ENCODE measurements around the gene NCKAP5L.
"Not testable (repeated sequence)": the region's sequence is repeated elsewhere in the genome, so short reads cannot be mapped to it uniquely, and the experiment has no call there.

The NCKAP5L gene

DNA sequence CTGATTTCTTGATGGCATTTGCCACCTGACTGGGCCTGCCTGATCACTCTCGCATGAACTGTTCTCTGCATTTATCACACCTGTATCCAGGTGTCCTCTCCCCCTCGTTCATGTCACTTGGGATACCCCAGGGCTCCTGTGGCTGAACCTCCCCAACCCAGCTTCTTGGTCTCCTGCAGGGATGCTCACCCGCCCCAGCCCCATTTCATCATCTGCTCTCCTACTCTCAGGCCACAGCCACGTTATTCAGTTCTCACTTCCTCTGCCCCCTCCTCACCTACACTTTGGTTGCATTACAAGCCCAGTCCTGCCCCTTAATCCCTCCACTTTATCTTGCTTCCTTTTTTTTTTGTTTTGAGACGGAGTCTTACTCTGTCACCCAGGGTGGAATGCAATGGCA lies 51.4 kb downstream of the NCKAP5L start:
- DNase-seq, result no peak

DNA sequence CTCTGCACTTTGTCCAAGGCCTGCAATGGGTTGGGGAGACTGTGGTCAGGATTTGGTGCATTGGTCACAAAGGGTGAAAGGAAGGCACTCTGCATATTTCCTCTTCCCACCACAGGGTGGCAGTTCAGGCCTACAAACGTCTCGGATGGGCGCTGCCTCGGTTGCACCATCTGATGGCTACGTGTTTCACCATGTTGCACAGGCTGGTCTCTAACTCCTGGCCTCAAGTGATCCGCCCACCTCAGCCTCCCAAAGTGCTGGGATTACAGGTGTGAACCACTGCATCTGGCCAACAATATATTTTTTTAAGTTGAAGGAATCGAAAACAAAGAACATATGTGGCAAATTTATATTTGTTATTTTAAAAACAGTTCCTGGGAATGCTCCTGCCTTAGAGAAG lies 51.8 kb downstream of the NCKAP5L start:
- peak; percentile 89 for DNase-seq

DNA sequence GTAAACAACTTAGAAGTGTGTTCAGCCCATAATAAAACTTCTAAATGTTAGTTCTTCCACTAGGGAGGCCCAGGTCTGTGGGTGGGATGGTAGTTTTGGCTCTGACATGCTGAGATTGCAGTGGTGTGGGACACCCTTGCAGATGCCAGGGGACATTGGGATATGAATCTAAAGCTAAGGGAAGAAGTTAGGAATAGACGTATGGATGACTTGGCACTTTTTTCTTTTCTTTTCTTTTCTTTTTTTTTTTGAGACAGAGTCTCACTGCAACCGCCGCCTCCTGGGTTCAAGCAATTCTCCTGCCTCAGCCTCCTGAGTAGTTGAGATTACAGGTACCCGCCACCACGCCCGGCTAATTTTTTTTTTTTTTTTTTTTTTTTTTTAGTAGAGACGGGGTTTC lies 55.1 kb downstream of the NCKAP5L start:
- not testable (repeated sequence) for DNase-seq

DNA sequence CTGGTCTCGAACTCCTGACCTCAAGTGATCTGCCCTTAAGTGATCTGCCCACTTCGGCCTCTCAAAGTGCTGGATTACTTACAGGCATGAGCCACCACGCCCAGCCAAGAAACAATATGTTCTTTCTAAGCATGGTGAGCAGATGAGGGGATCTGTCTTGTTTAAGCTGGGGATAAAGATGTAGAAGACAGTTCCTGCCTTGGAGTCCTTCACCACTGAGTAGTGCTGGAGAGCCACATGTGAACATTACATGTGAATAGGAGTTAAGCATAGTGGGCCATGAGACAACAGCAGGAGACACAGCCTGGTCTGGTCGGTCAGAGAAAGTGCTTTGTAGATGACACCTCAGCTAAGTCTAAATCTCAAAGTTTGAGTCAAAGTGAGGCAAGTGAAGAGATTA lies 60.9 kb downstream of the NCKAP5L start:
- peak; percentile 71 for DNase-seq

DNA sequence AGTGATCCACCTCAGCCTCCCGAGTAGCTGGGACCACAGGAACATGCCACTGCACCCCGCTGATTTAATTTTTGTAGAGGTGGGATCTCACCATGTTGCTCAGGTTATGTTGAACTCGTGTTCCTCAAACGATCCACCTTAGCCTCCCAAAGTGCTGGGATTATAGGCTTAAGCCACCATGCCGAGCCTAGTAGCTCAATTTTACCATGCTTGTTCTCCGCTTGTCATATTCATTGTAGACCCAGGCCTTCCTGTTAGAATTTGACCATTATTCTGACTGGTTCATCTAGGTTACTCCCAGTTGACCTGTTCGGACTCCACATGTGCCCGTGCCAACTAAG lies 62.1 kb downstream of the NCKAP5L start:
- peak; percentile 36 for DNase-seq

DNA sequence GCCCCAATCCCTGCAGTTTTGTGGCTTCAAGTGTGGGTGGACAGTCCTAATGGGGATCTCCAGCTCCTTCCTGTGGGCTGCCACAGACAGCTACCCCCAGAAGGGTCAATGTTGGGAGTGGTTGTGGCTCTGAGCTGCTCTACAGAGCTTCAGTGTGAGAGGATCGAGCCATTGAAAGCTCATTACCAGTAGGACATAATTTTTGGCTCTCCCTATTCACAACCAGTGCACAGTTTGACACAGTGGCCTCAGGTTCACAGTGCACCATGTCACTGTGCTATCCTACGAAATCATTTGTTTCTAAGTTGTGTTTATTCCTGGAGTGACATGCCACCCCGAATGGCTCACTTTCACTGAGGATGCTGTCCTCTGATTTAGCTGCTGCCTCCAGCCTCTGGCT lies 64.1 kb downstream of the NCKAP5L start:
- DNase-seq, result no peak

DNA sequence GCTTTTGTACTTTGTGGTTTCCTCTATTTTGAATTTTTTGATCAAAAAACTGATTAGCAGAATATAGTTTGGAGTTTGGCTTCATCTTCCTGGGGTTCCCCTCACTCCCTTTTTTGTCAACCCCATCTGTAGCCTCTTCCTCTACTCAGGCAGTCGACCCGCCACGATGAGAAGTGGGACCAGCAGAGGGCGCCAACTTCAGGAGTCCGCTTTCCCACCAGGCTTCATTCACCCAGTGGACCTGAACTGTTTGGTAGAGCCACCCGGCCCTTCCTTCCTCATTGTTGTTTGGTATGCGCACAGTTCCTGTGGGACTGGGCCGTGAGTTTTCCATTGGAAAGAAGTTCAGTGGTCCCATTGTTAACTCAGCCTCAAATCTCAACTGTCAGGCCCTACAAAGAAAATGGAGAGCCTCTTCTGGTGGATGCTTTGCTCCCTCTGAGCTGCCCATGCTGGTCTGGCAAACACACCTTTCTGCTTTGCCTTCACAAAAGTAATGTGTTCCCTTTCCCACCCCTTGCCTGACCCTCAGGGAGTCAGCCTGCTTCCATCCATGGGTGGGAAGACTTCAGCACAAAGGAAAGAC lies 65.1 kb downstream of the NCKAP5L start:
- peak; percentile 79 for DNase-seq

DNA sequence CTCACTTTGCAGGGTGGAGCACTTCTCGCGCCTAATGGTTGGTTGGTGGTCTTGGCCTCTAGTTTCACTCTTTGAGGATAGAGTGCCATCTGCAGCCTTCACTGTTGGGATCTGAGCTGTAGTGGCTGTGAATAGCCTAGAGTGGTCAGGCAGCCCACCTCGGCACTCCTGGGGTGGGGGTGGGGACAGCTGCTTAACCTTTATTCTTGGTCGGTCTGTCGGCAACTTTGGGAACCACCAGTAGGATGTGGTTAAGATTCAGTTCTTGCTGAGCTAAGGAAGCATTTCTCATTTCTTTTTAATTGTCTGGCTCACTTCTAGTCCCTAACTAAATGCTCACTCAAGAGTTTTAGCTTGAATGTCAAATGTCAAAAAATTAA lies 65.8 kb downstream of the NCKAP5L start:
- no peak for DNase-seq

DNA sequence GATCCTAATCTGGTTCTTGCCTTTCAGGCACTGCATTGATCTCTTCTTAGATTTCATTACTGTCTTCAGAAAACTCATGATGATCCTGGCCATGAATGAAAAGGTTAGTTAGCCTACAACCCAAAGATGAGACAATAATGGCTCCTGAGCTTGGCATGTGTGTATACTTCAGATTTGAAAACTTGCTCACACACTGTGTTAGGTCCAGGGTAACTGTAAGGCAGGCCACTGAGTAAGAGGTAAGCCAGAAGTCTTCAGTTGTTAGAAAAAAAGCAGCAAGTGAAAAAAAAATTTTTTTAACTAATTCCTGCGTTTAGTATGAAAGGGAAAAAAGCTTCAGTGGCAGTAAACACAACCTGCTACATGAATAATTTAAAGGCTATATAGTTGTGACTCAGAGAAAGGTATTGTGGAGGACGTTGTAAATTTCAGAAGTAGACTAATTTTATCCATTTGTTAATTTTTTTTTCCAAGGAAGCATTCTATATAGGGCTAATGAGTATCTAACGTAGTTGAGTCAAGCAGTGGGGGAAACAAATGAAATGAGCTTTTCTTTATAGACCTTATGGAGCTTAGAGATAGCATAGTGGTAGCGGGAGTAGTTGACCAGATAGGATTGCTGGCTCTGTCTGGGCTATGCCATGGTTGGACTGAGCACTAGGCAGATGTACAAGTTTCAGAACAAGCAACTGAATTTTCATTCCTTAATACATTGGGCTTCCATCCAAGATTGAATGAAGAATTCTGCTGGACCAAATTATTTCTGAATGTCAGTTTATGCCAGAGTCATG lies 66.3 kb downstream of the NCKAP5L start:
- DNase-seq, result no peak

DNA sequence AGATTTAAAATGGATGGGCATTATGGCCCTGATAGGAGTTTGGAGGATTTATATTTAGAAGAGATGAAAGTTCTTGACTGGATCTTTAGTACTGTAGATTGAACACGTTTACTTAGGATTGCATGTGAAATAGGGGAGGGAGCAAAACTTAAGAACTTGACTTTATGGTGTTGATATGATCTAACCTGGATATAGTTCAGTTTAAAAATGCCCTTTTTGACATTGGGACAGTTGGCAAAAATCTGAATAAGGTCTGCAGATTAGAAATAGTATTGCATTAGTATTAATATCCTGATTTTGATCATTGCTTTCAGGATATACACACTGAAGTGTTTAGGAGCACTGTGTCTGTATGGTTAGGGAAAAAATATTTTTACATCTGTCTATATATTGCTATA lies 77.2 kb downstream of the NCKAP5L start:
- no peak for DNase-seq

DNA sequence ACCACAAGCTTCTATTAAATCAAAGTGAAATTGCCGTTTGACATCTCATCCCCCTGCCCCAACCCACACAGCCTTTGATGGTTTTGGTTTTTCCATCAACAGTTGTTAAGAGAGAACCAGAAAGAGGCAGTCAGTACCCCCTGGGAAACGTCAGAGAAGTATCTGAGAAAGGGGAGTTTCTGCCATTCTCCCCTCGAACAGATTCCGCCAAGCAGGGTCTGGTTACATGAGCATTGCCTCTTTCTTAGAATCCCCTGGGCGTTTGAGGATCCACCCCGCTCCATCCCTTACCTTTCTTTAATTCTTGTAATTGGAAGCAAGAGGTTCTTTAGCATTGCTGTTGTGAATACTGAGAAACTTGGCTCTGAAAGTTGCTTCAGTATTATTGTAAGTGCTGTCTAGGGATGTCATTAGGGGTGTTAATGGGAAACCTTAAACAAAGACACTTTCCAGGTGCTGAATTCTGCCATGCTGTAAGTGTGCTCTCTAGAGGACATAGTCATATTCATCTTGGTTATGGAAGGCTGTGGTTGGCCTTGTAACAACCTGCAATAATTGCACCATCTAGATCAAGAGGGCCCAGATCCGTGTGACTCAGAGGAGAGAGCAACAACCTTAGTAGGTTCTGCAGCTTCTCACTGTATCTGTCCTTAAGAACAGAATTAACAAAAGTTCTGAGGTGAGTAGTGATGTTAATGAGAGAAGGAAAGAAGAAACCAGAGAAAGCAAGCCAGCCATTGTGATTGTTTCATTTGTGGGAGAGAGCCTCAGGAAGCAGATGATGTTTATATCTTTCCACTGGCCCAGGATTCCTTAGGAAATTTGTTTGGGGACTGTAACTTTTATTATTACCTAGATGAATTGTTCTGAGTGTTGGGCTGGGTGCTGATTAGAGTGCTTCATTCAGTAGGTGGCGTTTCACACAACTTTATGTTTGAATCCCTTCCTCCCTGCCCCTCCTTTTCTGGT lies 77.9 kb downstream of the NCKAP5L start:
- DNase-seq, result no peak

DNA sequence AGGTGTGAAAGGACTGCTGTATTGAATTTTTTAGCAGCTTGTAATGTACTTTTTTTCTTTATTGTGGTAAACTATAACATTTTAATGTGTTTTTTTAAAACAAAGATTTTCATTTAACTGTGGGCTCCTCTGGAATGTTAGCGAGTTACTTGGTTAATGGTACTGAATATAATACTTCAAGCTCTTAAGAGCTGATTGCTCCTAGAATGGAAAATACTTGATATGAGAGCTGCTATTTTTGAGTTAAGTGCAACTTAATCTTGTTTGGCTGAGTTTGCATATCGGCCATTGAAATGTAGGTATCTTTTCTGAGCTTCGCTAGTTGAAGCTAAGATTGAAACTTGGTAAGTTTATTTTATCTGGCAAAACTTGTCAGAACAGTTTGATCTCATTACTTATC lies 79.4 kb downstream of the NCKAP5L start:
- DNase-seq, result no peak

DNA sequence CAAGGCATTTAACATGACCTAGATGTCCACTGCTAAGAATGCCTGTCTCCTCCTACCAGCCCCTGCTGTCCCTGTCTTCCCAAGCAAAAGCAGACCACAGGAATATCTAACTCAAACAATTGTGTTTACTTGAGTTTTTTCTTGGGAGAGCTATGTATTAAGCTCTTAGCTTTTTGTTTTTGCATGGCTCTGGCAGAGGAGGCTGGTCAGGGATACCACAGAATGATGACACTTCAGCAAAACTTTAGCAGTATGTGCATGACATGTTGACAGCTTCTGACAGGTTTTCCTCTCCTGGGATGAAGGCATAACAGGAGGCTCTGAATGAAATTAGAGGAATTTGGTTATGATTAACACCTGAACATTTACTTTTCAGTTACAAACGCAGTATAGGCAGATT lies 79.9 kb downstream of the NCKAP5L start:
- DNase-seq, result no peak

DNA sequence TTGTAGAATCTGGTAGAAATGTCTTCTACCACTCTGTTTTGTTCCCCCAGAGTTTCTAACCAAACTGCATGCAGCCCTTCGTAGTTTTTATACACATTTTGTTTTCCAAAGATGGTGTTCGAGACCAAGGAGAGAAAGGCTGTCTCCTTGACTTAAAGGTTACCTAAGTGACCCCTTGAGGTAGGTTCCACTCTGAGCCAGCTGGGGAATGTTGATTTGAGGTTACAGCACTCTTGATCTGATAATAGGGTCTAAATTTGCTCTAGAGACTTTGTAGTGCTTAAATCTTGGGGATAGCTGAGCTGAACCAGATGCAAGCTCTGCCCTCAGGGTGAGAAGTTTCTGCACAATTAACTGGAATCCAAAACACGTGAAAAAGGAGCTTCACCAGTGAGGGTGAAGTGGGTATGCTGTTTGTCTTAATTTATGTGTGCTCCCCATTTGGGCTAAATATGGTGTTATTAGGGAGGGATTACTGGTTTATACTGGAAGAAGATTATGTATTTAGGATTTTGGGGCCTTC lies 83.8 kb downstream of the NCKAP5L start:
- peak; percentile 64 for DNase-seq

DNA sequence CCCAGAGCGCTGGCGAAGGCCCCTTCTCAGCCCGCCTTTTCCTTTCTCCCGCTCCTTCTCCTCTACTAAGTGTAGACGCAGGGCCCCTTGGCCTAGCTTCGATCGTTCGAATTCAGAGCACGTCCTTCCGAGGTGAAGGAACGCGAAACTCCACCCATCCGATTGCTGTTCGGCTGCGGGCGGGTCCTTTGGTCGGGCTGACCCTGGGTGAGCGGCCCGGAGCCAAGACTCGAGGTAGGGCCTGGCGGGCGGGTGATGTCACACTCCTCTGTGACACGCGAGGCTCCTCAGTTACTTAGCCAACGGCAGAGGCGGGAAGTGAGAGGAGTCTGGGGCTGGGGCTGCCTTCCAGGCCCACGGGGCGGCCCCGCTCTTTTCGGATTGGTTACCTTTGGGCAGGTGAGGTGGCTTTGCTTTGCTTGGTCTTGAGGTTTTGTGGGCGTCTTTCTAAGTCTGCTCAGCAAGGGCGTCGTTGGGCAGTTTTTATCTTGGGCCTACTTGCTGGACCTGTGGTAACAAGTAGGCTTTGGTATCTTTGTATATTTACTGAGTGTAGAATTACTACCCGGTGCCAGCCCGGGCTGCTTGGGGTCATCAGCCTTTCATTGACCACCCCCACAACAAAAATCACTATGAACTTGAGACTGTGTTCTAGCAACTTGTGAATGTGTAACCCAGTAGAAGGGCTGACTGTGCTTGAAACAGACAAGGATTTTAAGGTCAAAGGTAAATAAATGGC lies 86.2 kb downstream of the NCKAP5L start:
- peak; percentile 77 for DNase-seq

Measured in NCI-H82 (cell line).